Measurements from ENCODE around the gene MYO15B. TPM values are rescaled to one million over a fixed set of nuclear protein-coding genes. Genes with fewer than 3 reads are reported as not detected.

MYO15B gene
- total and polyA plus RNA-seq, 2 donors (not counting 1 experiment from before 2014, with no cell fraction given) = 0.49 to 14.4 TPM

DNA sequence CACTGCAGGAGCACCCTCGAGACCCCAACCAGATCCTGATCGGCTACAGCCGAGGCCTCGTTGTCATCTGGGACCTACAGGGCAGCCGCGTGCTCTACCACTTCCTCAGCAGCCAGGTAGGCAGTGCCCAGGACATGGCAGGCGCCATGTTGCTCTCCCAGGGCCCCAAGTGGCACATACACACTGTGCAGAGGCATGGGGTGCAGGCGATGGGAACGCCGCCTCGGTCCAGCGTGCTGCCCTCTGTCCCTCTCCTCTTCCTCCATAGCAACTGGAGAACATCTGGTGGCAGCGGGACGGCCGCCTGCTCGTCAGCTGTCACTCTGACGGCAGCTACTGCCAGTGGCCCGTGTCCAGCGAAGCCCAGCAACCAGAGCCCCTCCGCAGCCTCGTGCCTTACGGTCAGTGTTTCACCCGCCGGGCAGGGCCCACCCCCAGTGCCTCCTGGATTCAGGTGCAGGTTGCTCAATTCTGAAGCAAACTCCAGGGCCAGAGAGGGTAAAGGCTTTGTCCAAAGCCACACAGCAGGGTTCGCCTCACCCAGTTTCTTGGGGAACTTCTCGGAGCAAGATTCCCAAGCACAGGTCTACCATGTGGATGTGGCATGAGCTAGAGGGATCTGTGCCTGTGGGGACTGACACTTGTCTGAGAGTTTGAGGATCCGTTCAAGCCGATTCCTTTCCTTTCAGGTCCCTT lies 24.4 kb upstream of the MYO15B start:
- Histone ChIP-seq H2AFZ (ENCODE audit: low read length) (no peak overlapping the region), H4K20me1 (ENCODE audit: control insufficient read depth, extremely low read depth, insufficient read depth, low read length) (no peaks in the 10 kb centered on the region), H3K79me2 (ENCODE audit: control insufficient read depth, insufficient read depth, low read length) (no peaks in the 10 kb centered on the region), H3K4me3 (replicated peaks in 1 of 4; ENCODE audit: control extremely low read depth in 1 of 4, insufficient read depth in 1 of 4, low read depth in 3 of 4, low read length in 4 of 4) (no peak overlapping the region), H3K4me1 (ENCODE audit: control insufficient read depth, extremely low read depth, insufficient read depth, low read length) (no peaks in the 10 kb centered on the region), H3K36me3 (ENCODE audit: control insufficient read depth, insufficient read depth, low read length) (no peaks in the 10 kb centered on the region), H3K9me3 (ENCODE audit: control insufficient read depth, insufficient read depth, low read depth, low read length) (no peaks in the 10 kb centered on the region), H3K27me3 (ENCODE audit: control insufficient read depth, insufficient read depth, low read length) (peaks cover 2% of the 10 kb centered on the region), H3K4me2 (ENCODE audit: extremely low read depth, insufficient read depth, low read length) (no peak overlapping the region), H3K27ac (ENCODE audit: insufficient read depth, low read length) (no peak overlapping the region), H3K9ac (ENCODE audit: insufficient read depth, low read length) (no peak overlapping the region)
- DNase-seq (ENCODE audit: low read depth in 2 of 2) = no peak
- TF ChIP-seq, protein P1, sequence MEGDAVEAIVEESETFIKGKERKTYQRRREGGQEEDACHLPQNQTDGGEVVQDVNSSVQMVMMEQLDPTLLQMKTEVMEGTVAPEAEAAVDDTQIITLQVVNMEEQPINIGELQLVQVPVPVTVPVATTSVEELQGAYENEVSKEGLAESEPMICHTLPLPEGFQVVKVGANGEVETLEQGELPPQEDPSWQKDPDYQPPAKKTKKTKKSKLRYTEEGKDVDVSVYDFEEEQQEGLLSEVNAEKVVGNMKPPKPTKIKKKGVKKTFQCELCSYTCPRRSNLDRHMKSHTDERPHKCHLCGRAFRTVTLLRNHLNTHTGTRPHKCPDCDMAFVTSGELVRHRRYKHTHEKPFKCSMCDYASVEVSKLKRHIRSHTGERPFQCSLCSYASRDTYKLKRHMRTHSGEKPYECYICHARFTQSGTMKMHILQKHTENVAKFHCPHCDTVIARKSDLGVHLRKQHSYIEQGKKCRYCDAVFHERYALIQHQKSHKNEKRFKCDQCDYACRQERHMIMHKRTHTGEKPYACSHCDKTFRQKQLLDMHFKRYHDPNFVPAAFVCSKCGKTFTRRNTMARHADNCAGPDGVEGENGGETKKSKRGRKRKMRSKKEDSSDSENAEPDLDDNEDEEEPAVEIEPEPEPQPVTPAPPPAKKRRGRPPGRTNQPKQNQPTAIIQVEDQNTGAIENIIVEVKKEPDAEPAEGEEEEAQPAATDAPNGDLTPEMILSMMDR (conservative IDR thresholded peaks at IDR 0.05 in 1 of 2, IDR thresholded peaks at IDR 0.05 in 1 of 2; ENCODE audit: low read depth in 1 of 2, low read length in 2 of 2) = no peak
- TF ChIP-seq EZH2 (IDR thresholded peaks at IDR 0.05; ENCODE audit: low read length, missing control alignments) = no peak

DNA sequence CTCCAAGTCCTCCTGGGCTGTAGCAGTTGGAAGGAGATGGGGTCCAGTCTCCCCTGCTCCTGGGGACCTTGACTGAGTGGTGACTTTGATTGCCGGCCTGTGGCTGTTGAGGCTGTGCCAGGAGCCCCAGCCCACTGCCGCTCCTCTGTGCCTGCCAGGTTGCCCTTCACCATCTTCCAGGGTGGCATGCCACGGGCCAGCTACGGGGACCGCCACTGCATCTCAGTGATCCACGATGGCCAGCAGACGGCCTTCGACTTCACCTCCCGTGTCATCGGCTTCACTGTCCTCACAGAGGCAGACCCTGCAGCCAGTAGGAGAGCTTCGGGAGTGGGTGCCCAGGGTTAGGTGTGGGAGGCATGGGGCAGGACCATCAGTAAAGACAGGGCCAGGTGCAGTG lies 23.4 kb upstream of the MYO15B start:
- Histone ChIP-seq H3K4me2 (ENCODE audit: extremely low read depth, insufficient read depth, low read length) (no peak overlapping the region), H3K4me3 (replicated peaks in 1 of 4; ENCODE audit: control extremely low read depth in 1 of 4, insufficient read depth in 1 of 4, low read depth in 3 of 4, low read length in 4 of 4) (no peak overlapping the region), H2AFZ (ENCODE audit: low read length) (no peak overlapping the region), H4K20me1 (ENCODE audit: control insufficient read depth, extremely low read depth, insufficient read depth, low read length) (no peaks in the 10 kb centered on the region), H3K79me2 (ENCODE audit: control insufficient read depth, insufficient read depth, low read length) (no peaks in the 10 kb centered on the region), H3K36me3 (ENCODE audit: control insufficient read depth, insufficient read depth, low read length) (no peaks in the 10 kb centered on the region), H3K4me1 (ENCODE audit: control insufficient read depth, extremely low read depth, insufficient read depth, low read length) (no peaks in the 10 kb centered on the region), H3K9me3 (ENCODE audit: control insufficient read depth, insufficient read depth, low read depth, low read length) (no peaks in the 10 kb centered on the region), H3K27ac (ENCODE audit: insufficient read depth, low read length) (no peak overlapping the region), H3K9ac (ENCODE audit: insufficient read depth, low read length) (no peak overlapping the region), H3K27me3 (ENCODE audit: control insufficient read depth, insufficient read depth, low read length) (peaks cover 2% of the 10 kb centered on the region)
- DNase-seq (ENCODE audit: low read depth in 2 of 2) = no peak
- TF ChIP-seq EZH2 (IDR thresholded peaks at IDR 0.05; ENCODE audit: low read length, missing control alignments) = no peak
- TF ChIP-seq, protein P1 (conservative IDR thresholded peaks at IDR 0.05 in 1 of 2, IDR thresholded peaks at IDR 0.05 in 1 of 2; ENCODE audit: low read depth in 1 of 2, low read length in 2 of 2) = no peak

DNA sequence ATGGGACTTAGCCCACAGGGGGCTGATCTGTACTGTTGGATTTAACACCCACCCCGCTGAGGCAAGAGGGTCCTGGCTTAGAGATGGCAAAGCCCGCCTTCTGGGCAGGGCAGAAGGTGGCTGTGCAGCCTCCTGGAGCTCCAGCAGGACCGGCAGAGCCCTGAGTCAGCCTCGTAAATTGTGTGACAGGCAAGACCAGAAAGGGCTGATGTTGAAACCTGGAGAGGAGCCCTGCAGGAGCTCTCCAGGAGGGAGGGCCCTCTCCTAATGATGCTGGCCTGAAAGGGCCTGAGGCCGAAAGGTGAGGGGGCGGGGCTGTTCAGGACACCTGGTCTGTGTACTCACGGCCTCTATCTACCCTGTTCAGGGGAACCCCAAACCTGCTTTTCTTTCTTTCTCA lies 22.5 kb upstream of the MYO15B start:
- Histone ChIP-seq H3K27me3 (ENCODE audit: control insufficient read depth, insufficient read depth, low read length) (peaks cover 2% of the 10 kb centered on the region), H3K9ac (ENCODE audit: insufficient read depth, low read length) (no peak overlapping the region), H4K20me1 (ENCODE audit: control insufficient read depth, extremely low read depth, insufficient read depth, low read length) (no peaks in the 10 kb centered on the region), H3K27ac (ENCODE audit: insufficient read depth, low read length) (no peak overlapping the region), H3K4me3 (replicated peaks in 1 of 4; ENCODE audit: control extremely low read depth in 1 of 4, insufficient read depth in 1 of 4, low read depth in 3 of 4, low read length in 4 of 4) (no peak overlapping the region), H3K4me1 (ENCODE audit: control insufficient read depth, extremely low read depth, insufficient read depth, low read length) (no peaks in the 10 kb centered on the region), H3K9me3 (ENCODE audit: control insufficient read depth, insufficient read depth, low read depth, low read length) (no peaks in the 10 kb centered on the region), H3K4me2 (ENCODE audit: extremely low read depth, insufficient read depth, low read length) (no peak overlapping the region), H3K79me2 (ENCODE audit: control insufficient read depth, insufficient read depth, low read length) (no peaks in the 10 kb centered on the region), H3K36me3 (ENCODE audit: control insufficient read depth, insufficient read depth, low read length) (no peaks in the 10 kb centered on the region), H2AFZ (ENCODE audit: low read length) (no peak overlapping the region)
- DNase-seq (ENCODE audit: low read depth in 2 of 2) = peak in 1 of 2 donors; percentile 12
- TF ChIP-seq, protein P1 (conservative IDR thresholded peaks at IDR 0.05 in 1 of 2, IDR thresholded peaks at IDR 0.05 in 1 of 2; ENCODE audit: low read depth in 1 of 2, low read length in 2 of 2) = no peak
- TF ChIP-seq EZH2 (IDR thresholded peaks at IDR 0.05; ENCODE audit: low read length, missing control alignments) = no peak
